ENCODE results near the gene DDX23.
"Not testable (repeated sequence)": the region's sequence is repeated elsewhere in the genome, so short reads cannot be mapped to it uniquely, and the experiment has no call there.

DDX23 gene

GRCh38 chr12:48861111-48861510, 9.1 kb upstream of the DDX23 start:
- DNase-seq = no peak

GRCh38 chr12:48860236-48860635, 8.3 kb upstream of the DDX23 start:
- DNase-seq = not testable (repeated sequence)

- DNase-seq = no peak
These were observed 7.6 kb upstream of the DDX23 start for GRCh38 chr12:48859607-48860006.

GRCh38 chr12:48858043-48858442, 6.1 kb upstream of the DDX23 start:
- no peak for DNase-seq

GRCh38 chr12:48857278-48857994, 5.5 kb upstream of the DDX23 start:
- DNase-seq = no peak

GRCh38 chr12:48856379-48856778, 4.4 kb upstream of the DDX23 start:
- DNase-seq = no peak

- not testable (repeated sequence) for DNase-seq
These were observed 3.0 kb upstream of the DDX23 start for GRCh38 chr12:48854932-48855331.

DNA sequence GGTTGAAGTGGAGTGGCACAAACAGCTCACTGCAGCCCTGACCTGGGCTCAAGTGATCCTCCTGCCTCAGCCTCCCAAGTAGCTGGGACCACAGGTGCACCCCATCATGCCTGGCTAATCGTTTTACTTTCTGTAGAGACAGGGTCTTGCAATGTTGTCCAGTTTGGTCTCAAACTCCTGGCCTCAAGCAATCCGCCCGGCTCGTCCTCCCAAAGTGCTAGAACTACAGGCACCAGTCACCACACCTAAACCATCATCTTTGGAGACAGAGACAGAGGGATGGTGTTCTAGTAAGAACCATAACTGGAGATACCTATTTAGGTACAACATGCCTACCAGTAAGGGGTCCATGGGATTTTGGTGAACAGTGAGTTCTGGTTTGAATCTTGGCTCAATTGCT, 2.5 kb upstream of the DDX23 start:
- DNase-seq = no peak

DNA sequence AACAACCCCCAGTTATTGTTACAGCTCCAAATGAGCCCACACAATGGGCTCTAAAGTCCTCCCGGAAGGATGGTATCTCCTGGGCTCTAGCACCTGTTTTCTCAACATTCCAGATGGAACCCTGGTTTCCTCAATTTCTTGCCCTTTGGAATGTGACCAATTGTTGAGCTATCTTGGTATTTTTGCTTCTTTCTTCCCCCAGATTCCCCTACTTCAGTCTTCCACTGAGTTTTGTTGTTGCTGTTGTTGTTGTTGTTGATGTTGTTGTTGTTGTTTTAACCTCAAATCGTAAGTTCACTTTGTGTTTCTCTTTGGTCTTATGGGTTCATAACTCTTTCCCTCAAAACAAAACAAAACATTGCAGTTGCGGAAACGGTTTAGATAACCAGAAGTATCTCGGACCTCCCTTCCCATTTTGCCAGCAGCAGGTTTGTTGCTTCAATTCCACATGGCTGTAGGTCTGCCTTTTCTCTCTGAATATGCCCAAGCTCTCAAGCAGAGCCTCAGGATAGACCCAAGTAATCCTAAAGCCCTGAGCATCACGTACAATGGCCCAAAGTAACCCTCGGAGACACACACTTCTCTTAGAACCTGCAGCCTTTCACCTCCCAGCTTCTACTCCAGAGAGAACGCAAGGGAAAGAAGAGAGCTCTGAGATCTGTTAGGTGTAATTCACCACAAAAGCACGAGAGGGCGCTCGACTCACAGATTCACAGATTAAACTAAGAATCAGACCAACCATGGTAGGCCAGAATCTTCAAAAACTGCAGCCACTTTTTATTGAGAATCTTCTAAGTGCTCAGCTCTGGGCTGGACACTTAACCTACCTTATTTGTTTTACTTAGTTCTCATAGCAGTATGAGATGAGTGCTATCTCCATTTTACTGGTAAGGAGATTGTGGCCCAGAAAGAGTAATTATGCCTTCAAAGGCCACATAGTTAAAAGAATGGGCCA, 1.0 kb upstream of the DDX23 start:
- DNase-seq = peak; percentile 87

- DNase-seq = not testable (repeated sequence)
These were observed 9.9 kb downstream of the DDX23 start for GRCh38 chr12:48842021-48842420.

DNA sequence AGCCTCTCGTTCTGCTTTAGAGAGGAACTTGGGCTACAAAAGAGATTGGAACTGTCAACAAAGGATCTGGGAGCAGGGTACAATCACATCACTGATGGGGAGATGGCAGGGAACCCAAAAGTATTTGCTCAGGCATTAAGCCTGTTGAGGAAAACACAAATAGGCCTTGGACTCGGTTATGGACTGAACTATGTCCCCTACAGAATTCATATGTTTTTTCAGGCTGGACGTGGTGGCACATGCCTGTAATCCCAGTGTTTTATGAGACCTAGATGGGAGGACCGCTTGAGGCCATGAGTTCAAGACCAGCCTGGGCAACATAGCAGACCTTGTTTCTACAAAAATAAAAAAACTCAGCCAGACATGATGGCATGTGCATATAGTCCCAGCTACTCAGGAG, 13.9 kb downstream of the DDX23 start:
- DNase-seq = no peak

DNA sequence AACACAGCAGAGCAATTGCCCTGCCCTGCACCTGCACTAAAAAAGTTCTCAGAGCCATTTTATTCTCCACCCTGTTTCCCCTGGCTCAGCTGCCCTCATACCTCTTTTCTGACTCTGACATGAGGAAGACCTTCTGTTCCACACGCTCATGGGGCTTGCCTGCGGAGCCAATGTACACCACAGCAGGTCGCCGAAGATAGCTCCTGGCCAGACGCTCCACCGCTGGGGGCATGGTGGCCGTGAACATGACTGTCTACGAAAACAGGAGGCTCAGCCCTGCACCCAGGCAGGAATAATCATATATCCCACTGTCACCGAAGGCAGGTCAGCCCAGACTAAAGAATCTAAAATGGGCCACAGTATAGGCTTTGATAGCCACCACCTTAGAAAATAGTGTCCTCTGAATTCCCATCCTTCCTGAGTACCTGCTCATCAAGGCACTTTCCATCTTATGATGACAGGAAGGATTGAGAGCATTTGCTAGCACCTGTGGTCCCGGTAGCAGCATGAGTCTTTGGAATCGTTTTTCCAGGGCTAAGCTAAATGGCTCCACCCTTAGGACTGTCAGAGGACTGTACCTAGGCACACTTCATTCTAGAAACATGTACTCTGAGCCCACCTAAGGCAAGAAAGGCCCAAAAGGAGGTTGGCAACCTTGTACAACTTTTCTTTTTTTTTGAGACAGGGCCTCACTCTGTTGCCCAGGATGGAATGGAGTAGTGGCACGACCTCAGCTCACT, 19.5 kb downstream of the DDX23 start:
- DNase-seq = no peak

DNA sequence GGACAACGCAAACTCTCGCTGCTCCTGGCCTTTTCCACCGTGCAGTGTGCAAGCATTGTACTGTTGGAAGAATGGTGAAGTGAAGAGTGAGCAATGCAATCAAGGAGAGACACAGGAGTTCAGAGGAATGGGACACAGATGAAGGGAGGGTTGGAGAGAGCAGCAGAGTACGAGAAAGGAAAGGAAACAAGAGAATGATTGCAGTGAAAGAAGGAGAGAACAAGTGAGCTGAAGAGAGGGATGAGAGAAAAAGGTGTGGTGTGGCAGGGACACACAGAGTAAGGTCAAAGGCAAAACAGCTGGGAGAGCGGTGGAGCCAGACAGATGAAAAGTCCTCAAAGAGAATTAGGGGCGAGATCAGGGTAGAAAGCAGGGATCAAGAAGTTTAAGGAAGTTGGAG, 20.7 kb downstream of the DDX23 start:
- DNase-seq = no peak

DNA sequence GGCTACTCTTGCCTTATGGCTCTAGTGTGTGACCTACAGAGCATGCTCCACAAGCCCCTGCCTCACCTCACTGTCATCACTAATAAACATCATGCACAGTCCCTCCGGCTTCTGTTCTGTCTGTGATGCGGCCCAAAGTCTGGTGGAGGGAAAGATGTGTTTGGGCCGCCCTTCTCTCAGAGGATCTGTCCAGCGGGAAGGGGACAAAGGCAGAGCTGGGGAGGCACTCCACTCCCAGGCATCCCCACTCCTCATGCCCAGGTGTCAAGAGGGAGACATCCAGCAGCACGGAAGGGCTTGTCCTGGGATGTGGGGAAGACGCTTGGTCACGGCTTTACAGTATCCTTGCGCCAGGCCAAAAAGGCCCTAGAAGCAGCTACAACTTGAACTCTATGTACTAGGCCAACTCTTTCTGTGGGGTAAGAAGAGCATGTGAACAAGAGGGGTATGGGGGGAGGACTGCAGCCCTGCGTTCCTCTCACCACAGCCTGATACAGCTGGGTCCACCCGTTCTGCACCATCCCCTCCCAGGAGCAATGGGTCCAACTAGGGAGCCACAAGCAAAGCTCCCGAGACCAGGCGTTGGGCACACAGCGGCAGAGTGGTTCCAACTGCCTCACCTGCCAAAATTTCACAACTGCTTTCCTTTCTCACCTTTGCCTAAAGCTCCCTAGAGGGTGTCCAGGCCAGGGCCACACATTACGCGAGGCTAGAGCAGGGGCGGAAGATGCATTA, 23.0 kb downstream of the DDX23 start:
- DNase-seq = no peak

DNA sequence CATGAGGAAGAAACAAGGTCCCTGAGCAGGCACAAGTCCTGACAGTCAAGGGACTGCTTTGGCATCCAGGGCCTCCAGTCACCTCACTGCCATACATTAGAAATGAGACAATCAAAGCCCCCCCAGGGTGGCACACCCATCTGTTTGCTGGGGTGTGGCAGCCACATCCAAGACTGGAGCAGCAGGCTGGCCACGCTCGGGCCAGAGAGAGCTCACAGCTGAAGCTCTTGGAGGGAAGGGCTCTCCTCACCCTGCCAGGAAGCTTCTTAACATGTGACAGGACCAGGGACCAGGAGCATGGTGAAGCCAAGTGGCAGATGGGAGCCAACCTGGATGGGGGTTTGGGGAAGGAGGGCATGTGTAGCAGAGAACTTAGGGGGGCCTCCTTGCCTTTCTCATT, 23.7 kb downstream of the DDX23 start:
- DNase-seq = no peak

DNA sequence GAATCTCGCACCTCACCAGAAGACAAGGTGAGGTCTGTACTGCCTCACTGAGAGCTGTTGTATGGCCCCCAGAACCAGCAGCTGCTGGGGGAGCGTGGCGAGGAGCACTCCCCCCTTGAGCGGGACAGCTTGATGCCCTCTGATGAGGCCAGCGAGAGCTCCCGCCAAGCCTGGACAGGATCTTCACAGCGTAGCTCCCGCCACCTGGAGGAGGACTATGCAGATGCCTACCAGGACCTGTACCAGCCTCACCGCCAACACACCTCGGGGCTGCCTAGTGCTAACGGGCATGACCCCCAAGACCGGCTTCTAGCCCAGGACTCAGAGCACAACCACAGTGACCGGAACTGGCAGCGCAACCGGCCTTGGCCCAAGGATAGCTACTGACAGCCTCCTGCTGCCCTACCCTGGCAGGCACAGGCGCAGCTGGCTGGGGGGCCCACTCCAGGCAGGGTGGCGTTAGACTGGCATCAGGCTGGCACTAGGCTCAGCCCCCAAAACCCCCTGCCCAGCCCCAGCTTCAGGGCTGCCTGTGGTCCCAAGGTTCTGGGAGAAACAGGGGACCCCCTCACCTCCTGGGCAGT, 24.4 kb downstream of the DDX23 start:
- no peak for DNase-seq

- no peak for DNase-seq
These were observed 24.9 kb downstream of the DDX23 start for GRCh38 chr12:48827026-48827425.

DNA sequence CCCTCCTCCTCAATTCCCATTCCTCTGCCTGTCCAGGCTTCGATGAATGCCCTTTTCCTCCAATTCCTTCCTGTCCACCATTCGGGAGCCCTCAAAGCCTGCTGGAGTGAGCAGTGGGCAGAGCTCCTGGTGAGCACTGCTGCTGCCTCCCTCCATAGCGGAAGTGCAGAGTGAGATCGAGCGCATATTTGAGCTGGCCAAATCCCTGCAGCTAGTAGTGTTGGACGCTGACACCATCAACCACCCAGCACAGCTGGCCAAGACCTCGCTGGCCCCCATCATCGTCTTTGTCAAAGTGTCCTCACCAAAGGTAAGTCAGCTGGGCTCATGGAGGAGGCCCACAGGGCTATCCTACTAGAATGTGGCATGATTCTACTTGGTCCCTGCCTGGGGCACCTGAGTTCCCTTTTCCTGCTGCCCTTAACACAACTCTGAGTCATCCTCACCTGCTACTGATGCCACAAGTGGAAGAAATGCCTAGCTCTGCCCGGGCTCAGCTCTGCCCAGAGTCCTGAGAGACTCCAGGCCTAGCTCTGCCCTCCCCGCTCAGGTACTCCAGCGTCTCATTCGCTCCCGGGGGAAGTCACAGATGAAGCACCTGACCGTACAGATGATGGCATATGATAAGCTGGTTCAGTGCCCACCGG, 25.6 kb downstream of the DDX23 start:
- DNase-seq = no peak

- DNase-seq = no peak
These were observed 27.1 kb downstream of the DDX23 start for GRCh38 chr12:48824905-48825304.

DNA sequence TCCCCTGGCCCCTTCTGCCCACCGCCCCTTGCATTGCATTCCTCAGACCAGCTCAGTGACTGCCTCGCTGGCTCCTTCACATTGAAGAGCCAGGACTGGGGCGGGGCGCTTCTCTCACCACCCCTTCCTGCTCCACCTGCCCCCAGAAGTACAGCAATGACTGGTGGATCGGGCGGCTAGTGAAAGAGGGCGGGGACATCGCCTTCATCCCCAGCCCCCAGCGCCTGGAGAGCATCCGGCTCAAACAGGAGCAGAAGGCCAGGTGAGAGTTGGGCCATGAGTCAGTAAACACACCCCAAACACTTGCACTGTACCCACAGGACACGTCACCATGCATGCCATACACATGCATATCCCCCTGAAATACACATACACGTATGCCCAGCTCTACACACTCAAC, 27.9 kb downstream of the DDX23 start:
- no peak for DNase-seq

DNA sequence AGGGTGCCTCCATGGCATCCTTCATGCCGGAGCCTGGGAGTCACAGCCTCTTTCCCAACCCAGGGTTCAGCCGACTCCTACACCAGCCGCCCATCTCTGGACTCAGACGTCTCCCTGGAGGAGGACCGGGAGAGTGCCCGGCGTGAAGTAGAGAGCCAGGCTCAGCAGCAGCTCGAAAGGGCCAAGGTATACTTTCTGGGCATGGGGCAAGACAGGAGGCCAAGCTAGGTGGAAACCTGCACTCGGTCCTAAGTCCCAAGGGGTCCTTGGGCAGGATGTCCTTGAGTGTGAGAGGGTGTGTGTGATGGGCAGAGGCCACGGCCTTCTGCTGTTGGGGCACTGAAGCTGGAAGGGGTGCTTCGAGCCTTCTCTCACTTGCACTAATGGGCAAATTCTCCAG, 28.7 kb downstream of the DDX23 start:
- DNase-seq = no peak

DNA sequence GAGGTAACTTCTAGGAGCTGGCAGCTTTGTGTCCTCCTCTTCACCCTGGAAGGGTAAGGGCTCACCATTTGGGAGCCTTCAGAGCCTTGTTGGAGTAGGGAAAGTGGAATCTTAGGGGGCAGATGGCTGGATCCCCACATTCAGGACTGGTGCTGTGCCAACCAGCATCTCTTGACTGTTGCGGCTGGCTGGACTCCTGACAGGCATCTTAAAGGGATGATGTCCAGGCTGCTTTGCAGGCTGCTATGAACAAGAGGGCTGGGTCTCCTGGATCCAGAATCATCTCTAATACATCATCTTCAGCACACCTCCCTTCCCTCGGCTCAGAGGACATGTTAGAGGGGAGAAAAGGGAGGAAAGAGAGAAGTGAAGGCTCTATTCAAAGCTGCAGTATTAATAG, 29.3 kb downstream of the DDX23 start:
- DNase-seq = no peak

Data from NCI-H146 (cell line).